HCT116 (cell line): Measurements from ENCODE around the gene FNBP1L. TPM values are rescaled to one million over a fixed set of nuclear protein-coding genes. Genes with fewer than 3 reads are reported as not detected.

ENCODE experiments used
- ATAC-seq: fragments of 200-7000 bp; cut with Tn5 transposase; 2 replicates; pipeline ENCODE4 v1.9.1; 2020; ENCODE audit warnings: mild to moderate bottlenecking, moderate library complexity
- BruUV-seq: library from RNA; stranded (reverse); fragments of 400-500 nt; replicated peaks from 2 replicates; lab custom pipeline; 2021; lab: Mats Ljungman, UMichigan
- CTCF ChIA-PET: fragments of 300-600 bp; sonication (Branson Sonifier 250); formaldehyde crosslinking; loops from one replicate; lab custom pipeline; 2021; ENCODE audit warnings: antibody characterized with exemption; lab: Charles Lee
- POLR2A ChIA-PET: fragments of 300-600, 350-600 bp; sonication (Branson Sonifier 250); formaldehyde crosslinking; loops from one replicate; lab custom pipeline; 2021; ENCODE audit warnings: antibody characterized with exemption; lab: Charles Lee
- RAD21 ChIA-PET, 2 experiments: fragments of 300-600 bp; sonication (Branson Sonifier 250); formaldehyde crosslinking; loops; one replicate each; lab custom pipeline; 2023; ENCODE audit warnings: low total read pairs in 2 of 2; ENCODE audit not compliant: uncharacterized antibody in 2 of 2, unreplicated experiment in 2 of 2, low non-redundant PET in 1 of 2; lab: Charles Lee
- DNase-seq: peaks from one replicate; pipeline ENCODE4 v3.0.0-alpha.2; 2010; ENCODE audit warnings: low read depth, low spot score
- H2AFZ ChIP-seq: fragments of 200-600 bp; shearing (Covaris generic), sonication (generic); 2 replicates; pipeline ENCODE4 v1.6.1; 2017; ENCODE audit warnings: low read depth, mixed run types, mixed read lengths, antibody characterized with exemption, low read length; ENCODE audit not compliant: poor library complexity, severe bottlenecking
- H3K27ac ChIP-seq: 2 replicates; pipeline ENCODE4 v1.5.1; 2012; ENCODE audit warnings: low read depth, low read length
- H3K27me3 ChIP-seq: fragments of 200-600 bp; sonication (generic); 2 replicates; pipeline ENCODE4 v1.6.1; 2016; ENCODE audit warnings: mixed run types, low read length, mixed read lengths; ENCODE audit not compliant: insufficient read depth
- H3K36me3 ChIP-seq, 2 experiments: fragments of 200-500 bp in 1 of 2; fragments of 200-600 bp in 1 of 2; sonication (Bioruptor generic) in 1 of 2; sonication (generic) in 1 of 2; 2 replicates each; pipeline versions ENCODE4 v1.5.1 to v1.6.1; 2014 to 2016; ENCODE audit warnings: low read length in 2 of 2, inconsistent platforms in 1 of 2, mixed read lengths in 1 of 2, mixed run types in 1 of 2; ENCODE audit not compliant: insufficient read depth in 2 of 2, control insufficient read depth in 1 of 2
- H3K4me1 ChIP-seq, 2 experiments: fragments of 200-600 bp in 1 of 2; sonication (generic) in 1 of 2; 2 replicates each; pipeline versions ENCODE4 v1.5.1 to v1.6.1; 2012 to 2017; ENCODE audit warnings: low read length in 2 of 2, inconsistent platforms in 1 of 2, mild to moderate bottlenecking in 1 of 2, mixed read lengths in 1 of 2, mixed run types in 1 of 2, moderate library complexity in 1 of 2; ENCODE audit not compliant: insufficient read depth in 2 of 2, control insufficient read depth in 1 of 2
- H3K4me2 ChIP-seq: fragments of 200-600 bp; sonication (generic); 2 replicates; pipeline ENCODE4 v1.6.1; 2017; ENCODE audit warnings: mixed run types, low read length, mixed read lengths
- H3K4me3 ChIP-seq, 2 experiments: fragments of 200-600 bp in 1 of 2; sonication (generic) in 1 of 2; replicated peaks in 1 of 2; 2 replicates each; pipeline ENCODE4 v1.5.1; 2011 to 2016; ENCODE audit warnings: low read length in 2 of 2, control low read depth in 1 of 2, low read depth in 1 of 2, mild to moderate bottlenecking in 1 of 2, mixed read lengths in 1 of 2, mixed run types in 1 of 2
- H3K79me2 ChIP-seq: fragments of 200-600 bp; sonication (generic); 2 replicates; pipeline ENCODE4 v1.6.1; 2017; ENCODE audit warnings: mild to moderate bottlenecking, mixed run types, low read length, moderate library complexity, mixed read lengths; ENCODE audit not compliant: insufficient read depth
- H3K9ac ChIP-seq: fragments of 200-600 bp; sonication (generic); 2 replicates; pipeline ENCODE4 v1.6.1; 2016; ENCODE audit warnings: low read length, mixed read lengths
- H3K9me2 ChIP-seq: fragments of 200-600 bp; sonication (generic), shearing (Covaris generic); 2 replicates; pipeline ENCODE4 v1.6.1; 2017; ENCODE audit warnings: mixed run types, mild to moderate bottlenecking, moderate library complexity; ENCODE audit not compliant: insufficient read depth
- H3K9me3 ChIP-seq, 2 experiments: fragments of 200-500 bp in 1 of 2; fragments of 200-600 bp in 1 of 2; sonication (Bioruptor generic) in 1 of 2; sonication (generic) in 1 of 2; 2 replicates each; pipeline ENCODE4 v1.6.1; 2014 to 2017; ENCODE audit warnings: low read length in 2 of 2, mixed read lengths in 2 of 2, inconsistent platforms in 1 of 2, low read depth in 1 of 2, mild to moderate bottlenecking in 1 of 2, mixed run types in 1 of 2, moderate library complexity in 1 of 2; ENCODE audit not compliant: control insufficient read depth in 1 of 2, insufficient read depth in 1 of 2
- H4K20me1 ChIP-seq: fragments of 200-600 bp; sonication (generic), shearing (Covaris generic); 2 replicates; pipeline ENCODE4 v1.6.1; 2017; ENCODE audit warnings: mixed run types, mild to moderate bottlenecking, moderate library complexity; ENCODE audit not compliant: insufficient read depth
- CBX3 ChIP-seq: IDR thresholded peaks from 2 replicates; pipeline ENCODE4 v1.6.1; 2012; ENCODE audit warnings: low read depth
- EGR1 ChIP-seq: IDR thresholded peaks from 2 replicates; pipeline ENCODE4 v1.6.1; 2012; ENCODE audit warnings: low read depth
- ELF1 ChIP-seq: IDR thresholded peaks from 2 replicates; pipeline ENCODE4 v1.6.1; 2012; ENCODE audit warnings: low read depth, borderline replicate concordance
- EZH2 ChIP-seq: fragments of 200-600 bp; sonication (generic); IDR thresholded peaks from 2 replicates; pipeline ENCODE4 v1.6.1; 2017; ENCODE audit warnings: antibody characterized with exemption, mixed run types
- FOSL1 ChIP-seq: IDR thresholded peaks from 2 replicates; pipeline ENCODE4 v1.6.1; 2012; ENCODE audit warnings: low read depth
- JUND ChIP-seq: IDR thresholded peaks from 2 replicates; pipeline ENCODE4 v1.6.1; 2012
- POLR2AphosphoS5 ChIP-seq: IDR thresholded peaks from 2 replicates; pipeline ENCODE4 v1.6.1; 2011; ENCODE audit warnings: mild to moderate bottlenecking, low read depth, low read length, moderate library complexity
- SP1 ChIP-seq: IDR thresholded peaks from 2 replicates; pipeline ENCODE4 v1.6.1; 2012; ENCODE audit warnings: low read depth
- YY1 ChIP-seq: IDR thresholded peaks from 2 replicates; pipeline ENCODE4 v1.6.1; 2011; ENCODE audit warnings: low read length, low read depth, moderate library complexity, mild to moderate bottlenecking; ENCODE audit not compliant: insufficient replicate concordance; ENCODE audit errors: extremely low read depth
- intact Hi-C: fragments of 100-400 bp; cut with micrococcal nuclease; formaldehyde crosslinking; loops from 2 replicates; pipeline ENCODE4 v1.10.0; 2022
- total RNA-seq: library from RNA; stranded (reverse); gene quantifications from one replicate; pipeline ENCODE4 v1.2.1, GENCODE V29; 2021; ENCODE audit not compliant: unreplicated experiment
- TF ChIP-seq, protein P1 (sequence below), 3 experiments: fragments of 200-600 bp in 1 of 3; sonication (generic) in 1 of 3; IDR thresholded peaks in 2 of 3; conservative IDR thresholded peaks in 1 of 3; 2 replicates each; pipeline ENCODE4 v1.5.1; 2012 to 2017; ENCODE audit warnings: low read depth in 2 of 3, low read length in 2 of 3, antibody characterized with exemption in 1 of 3, borderline replicate concordance in 1 of 3, control low read depth in 1 of 3, mild to moderate bottlenecking in 1 of 3, mixed read lengths in 1 of 3, mixed run types in 1 of 3, moderate library complexity in 1 of 3; ENCODE audit not compliant: insufficient read depth in 1 of 3
- TF ChIP-seq, protein P2 (sequence below): IDR thresholded peaks from 2 replicates; pipeline ENCODE4 v1.6.1; 2012
- TF ChIP-seq, protein P3 (sequence below): IDR thresholded peaks from 2 replicates; pipeline ENCODE4 v1.6.1; 2012; ENCODE audit warnings: low read depth

The FNBP1L gene
- total RNA-seq, 1 experiment from 2014 or later, result 26.1 TPM

DNA sequence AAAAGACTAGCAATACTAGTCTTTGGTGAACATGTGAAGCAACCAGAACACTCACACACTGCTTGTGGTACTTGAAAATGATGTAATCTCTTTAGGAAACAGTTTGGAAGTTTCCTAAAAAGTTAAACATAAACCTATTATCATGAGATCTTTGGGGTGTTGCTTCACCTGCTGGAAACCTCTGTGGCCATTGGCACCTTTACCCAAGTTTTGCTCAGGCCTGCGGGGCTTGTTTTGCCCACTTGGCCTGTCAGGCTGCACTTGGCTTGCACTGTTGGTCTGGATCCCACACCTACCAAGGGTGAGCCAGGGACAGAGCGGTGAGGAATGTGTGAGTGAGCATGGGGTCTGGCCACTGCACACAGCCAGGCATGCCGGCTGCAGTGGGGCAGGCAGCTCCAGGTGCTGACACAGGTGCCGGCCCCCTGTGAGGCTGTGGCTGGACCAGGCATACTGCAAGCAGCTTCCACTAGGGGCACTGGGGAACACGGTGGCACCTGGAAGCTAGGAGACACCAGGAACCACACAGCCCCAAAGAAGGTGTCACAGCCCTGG is 14.4 kb upstream of the FNBP1L start:
- Histone ChIP-seq H3K4me3 (no peak overlapping the region), H3K9me3 (peaks cover 0 to 18% of the 10 kb centered on the region in 2 experiments; a peak in 2 of 4 replicates), H3K27me3 (no peaks in the 10 kb centered on the region), H3K4me1 (0 out of 4 replicates have a peak, but pooled peaks cover 0 to 2% of the 10 kb centered on the region in 2 experiments), H3K36me3 (no peaks in the 10 kb centered on the region), H3K79me2 (no peaks in the 10 kb centered on the region), H3K4me2 (no peak overlapping the region), H3K27ac (no peak overlapping the region), H4K20me1 (no peaks in the 10 kb centered on the region), H2AFZ (no peak overlapping the region), H3K9me2 (no peaks in the 10 kb centered on the region), H3K9ac (no peak overlapping the region)
- TF ChIP-seq CBX3, result no peak
- TF ChIP-seq, protein P1, sequence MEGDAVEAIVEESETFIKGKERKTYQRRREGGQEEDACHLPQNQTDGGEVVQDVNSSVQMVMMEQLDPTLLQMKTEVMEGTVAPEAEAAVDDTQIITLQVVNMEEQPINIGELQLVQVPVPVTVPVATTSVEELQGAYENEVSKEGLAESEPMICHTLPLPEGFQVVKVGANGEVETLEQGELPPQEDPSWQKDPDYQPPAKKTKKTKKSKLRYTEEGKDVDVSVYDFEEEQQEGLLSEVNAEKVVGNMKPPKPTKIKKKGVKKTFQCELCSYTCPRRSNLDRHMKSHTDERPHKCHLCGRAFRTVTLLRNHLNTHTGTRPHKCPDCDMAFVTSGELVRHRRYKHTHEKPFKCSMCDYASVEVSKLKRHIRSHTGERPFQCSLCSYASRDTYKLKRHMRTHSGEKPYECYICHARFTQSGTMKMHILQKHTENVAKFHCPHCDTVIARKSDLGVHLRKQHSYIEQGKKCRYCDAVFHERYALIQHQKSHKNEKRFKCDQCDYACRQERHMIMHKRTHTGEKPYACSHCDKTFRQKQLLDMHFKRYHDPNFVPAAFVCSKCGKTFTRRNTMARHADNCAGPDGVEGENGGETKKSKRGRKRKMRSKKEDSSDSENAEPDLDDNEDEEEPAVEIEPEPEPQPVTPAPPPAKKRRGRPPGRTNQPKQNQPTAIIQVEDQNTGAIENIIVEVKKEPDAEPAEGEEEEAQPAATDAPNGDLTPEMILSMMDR (IDR thresholded peaks at IDR 0.05 in 2 of 3, conservative IDR thresholded peaks at IDR 0.05 in 1 of 3; ENCODE audit: borderline replicate concordance in 1 of 3, insufficient read depth in 1 of 3, low read depth in 2 of 3, low read length in 2 of 3), result 0 out of 6 replicates have a peak, but pooled peaks of 1 of the 3 experiments have one; percentile 9
- ATAC-seq, result no peak
- intact Hi-C loops, result no loop called here
- ChIA-PET RAD21 (interaction anchor here in 1 of 2 experiments (0.6 kb wide), 1 partner anchor 147 kb away, joined by 3 read pairs; no protein-coding TSS in a partner anchor), POLR2A (interaction anchor here (0.8 kb wide), 1 partner anchor 15 kb away, joined by 3 read pairs; no protein-coding TSS in a partner anchor), CTCF (interaction anchor here (0.6 to 1.5 kb wide), 3 partner anchors 13 to 129 kb away, joined by 3 to 4 read pairs (median 3); no protein-coding TSS in a partner anchor)
- DNase-seq, result no peak
- no TSS peak for BruUV-seq

DNA sequence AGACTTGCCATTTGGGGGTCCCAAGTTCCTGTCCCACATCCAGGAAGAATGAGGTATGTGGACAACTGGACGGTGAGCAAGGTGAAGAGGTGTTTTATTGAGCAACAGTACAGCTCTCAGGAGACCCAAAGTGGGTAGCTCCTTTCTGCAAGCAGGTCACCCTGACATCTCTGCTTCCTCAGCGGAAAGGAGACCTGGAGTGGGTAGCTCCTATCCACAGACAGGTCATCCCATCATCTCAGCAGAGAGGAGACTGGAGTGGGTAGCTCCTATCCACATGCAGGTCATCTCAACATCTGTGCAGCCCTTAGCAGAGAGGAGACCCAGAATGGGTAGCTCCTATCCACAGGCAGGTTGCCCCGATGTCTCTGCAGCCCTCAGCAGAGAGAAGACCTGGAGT is 13.8 kb upstream of the FNBP1L start:
- H3K9me3 ChIP-seq, result peaks cover 0 to 18% of the 10 kb centered on the region in 2 experiments; a peak in 2 of 4 replicates
- H3K9ac ChIP-seq, result no peak overlapping the region
- no peak overlapping the region for H3K4me2 ChIP-seq
- H3K27me3 ChIP-seq, result no peaks in the 10 kb centered on the region
- no TSS peak for BruUV-seq
- H3K4me1 ChIP-seq, result 0 out of 4 replicates have a peak, but pooled peaks cover 0 to 2% of the 10 kb centered on the region in 2 experiments
- no peaks in the 10 kb centered on the region for H4K20me1 ChIP-seq
- no peak overlapping the region for H2AFZ ChIP-seq
- ChIA-PET CTCF (interaction anchor here (0.6 to 1.5 kb wide), 3 partner anchors 13 to 130 kb away, joined by 3 to 4 read pairs (median 3); no protein-coding TSS in a partner anchor), POLR2A (interaction anchor here (0.8 kb wide), 1 partner anchor 15 kb away, joined by 3 read pairs; no protein-coding TSS in a partner anchor), RAD21 (interaction anchor here in 1 of 2 experiments (0.6 kb wide), 1 partner anchor 146 kb away, joined by 3 read pairs; no protein-coding TSS in a partner anchor)
- no peak for TF ChIP-seq CBX3
- TF ChIP-seq EGR1, result no peak
- TF ChIP-seq POLR2AphosphoS5, result no peak
- TF ChIP-seq, protein P2, sequence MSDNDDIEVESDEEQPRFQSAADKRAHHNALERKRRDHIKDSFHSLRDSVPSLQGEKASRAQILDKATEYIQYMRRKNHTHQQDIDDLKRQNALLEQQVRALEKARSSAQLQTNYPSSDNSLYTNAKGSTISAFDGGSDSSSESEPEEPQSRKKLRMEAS, result no peak
- no peak for TF ChIP-seq SP1
- no peak for TF ChIP-seq ELF1
- TF ChIP-seq, protein P3, sequence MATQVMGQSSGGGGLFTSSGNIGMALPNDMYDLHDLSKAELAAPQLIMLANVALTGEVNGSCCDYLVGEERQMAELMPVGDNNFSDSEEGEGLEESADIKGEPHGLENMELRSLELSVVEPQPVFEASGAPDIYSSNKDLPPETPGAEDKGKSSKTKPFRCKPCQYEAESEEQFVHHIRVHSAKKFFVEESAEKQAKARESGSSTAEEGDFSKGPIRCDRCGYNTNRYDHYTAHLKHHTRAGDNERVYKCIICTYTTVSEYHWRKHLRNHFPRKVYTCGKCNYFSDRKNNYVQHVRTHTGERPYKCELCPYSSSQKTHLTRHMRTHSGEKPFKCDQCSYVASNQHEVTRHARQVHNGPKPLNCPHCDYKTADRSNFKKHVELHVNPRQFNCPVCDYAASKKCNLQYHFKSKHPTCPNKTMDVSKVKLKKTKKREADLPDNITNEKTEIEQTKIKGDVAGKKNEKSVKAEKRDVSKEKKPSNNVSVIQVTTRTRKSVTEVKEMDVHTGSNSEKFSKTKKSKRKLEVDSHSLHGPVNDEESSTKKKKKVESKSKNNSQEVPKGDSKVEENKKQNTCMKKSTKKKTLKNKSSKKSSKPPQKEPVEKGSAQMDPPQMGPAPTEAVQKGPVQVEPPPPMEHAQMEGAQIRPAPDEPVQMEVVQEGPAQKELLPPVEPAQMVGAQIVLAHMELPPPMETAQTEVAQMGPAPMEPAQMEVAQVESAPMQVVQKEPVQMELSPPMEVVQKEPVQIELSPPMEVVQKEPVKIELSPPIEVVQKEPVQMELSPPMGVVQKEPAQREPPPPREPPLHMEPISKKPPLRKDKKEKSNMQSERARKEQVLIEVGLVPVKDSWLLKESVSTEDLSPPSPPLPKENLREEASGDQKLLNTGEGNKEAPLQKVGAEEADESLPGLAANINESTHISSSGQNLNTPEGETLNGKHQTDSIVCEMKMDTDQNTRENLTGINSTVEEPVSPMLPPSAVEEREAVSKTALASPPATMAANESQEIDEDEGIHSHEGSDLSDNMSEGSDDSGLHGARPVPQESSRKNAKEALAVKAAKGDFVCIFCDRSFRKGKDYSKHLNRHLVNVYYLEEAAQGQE, result no peak
- no peak for TF ChIP-seq JUND
- no peak for TF ChIP-seq YY1
- TF ChIP-seq EZH2, result no peak
- TF ChIP-seq FOSL1, result no peak
- DNase-seq (no peak), ATAC-seq (no peak)
- no peaks in the 10 kb centered on the region for H3K9me2 ChIP-seq
- no peaks in the 10 kb centered on the region for H3K36me3 ChIP-seq
- H3K27ac ChIP-seq, result no peak overlapping the region
- H3K4me3 ChIP-seq, result no peak overlapping the region
- intact Hi-C loops, result no loop called here
- H3K79me2 ChIP-seq, result no peaks in the 10 kb centered on the region
